ENCODE results near the gene SCYGR4.
"Not testable (repeated sequence)": the region's sequence is repeated elsewhere in the genome, so short reads cannot be mapped to it uniquely, and the experiment has no call there.

SCYGR4 gene

GRCh38 chr2:227666631-227667170, 49.4 kb downstream of the SCYGR4 start, which contains the start of gene SCYGR5:
Gene SCYGR5 (plus strand): TSS chr2:227666804. CDS start chr2:227666804, 0 bp downstream.
- DNase-seq (ENCODE audit: low spot score): not testable (repeated sequence)

Data from GM03348 (cell line).